Astrocyte (in vitro differentiated cells and primary cell): ENCODE results near the gene SLC27A3.

Experiments
- EZH2 ChIP-seq: IDR thresholded peaks from 2 replicates; pipeline ENCODE4 v1.6.1; 2012; ENCODE audit warnings: mild to moderate bottlenecking, low read length, inconsistent platforms; ENCODE audit not compliant: insufficient read depth
- TF ChIP-seq, protein P1 (sequence below): IDR thresholded peaks from 2 replicates; pipeline ENCODE4 v1.5.1; 2011; ENCODE audit warnings: low read depth, mild to moderate bottlenecking, inconsistent platforms, low read length, moderate library complexity; ENCODE audit not compliant: insufficient read depth

DNA sequence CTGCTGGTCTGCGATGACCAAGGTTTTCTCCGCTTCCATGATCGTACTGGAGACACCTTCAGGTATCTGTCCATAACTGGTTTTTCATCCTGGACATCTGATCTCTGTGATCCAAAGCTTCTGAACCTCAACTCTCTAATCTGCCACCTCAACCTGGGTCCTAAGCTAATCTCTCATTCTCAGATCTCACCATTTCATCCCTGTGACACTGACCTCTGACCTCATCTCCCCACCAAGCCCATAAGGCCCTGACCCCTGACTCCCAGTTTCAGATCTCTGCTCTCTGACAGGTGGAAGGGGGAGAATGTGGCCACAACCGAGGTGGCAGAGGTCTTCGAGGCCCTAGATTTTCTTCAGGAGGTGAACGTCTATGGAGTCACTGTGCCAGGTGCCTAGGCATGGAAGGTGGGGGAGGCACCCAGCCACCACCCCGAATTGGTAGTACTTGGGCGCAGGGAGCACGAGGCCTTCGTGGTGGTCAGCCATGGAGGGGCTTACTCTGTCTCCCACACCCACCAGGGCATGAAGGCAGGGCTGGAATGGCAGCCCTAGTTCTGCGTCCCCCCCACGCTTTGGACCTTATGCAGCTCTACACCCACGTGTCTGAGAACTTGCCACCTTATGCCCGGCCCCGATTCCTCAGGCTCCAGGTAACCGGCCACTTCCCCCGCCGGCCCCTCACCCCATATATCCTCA, 3.8 kb downstream of the SLC27A3 start:
- TF ChIP-seq, protein P1, sequence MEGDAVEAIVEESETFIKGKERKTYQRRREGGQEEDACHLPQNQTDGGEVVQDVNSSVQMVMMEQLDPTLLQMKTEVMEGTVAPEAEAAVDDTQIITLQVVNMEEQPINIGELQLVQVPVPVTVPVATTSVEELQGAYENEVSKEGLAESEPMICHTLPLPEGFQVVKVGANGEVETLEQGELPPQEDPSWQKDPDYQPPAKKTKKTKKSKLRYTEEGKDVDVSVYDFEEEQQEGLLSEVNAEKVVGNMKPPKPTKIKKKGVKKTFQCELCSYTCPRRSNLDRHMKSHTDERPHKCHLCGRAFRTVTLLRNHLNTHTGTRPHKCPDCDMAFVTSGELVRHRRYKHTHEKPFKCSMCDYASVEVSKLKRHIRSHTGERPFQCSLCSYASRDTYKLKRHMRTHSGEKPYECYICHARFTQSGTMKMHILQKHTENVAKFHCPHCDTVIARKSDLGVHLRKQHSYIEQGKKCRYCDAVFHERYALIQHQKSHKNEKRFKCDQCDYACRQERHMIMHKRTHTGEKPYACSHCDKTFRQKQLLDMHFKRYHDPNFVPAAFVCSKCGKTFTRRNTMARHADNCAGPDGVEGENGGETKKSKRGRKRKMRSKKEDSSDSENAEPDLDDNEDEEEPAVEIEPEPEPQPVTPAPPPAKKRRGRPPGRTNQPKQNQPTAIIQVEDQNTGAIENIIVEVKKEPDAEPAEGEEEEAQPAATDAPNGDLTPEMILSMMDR: no peak
- TF ChIP-seq EZH2: no peak
